IMR-90 (cell line): ENCODE results near the gene CHD2. TPM values are rescaled to one million over a fixed set of nuclear protein-coding genes. Genes with fewer than 3 reads are reported as not detected.
A peak's percentile ranks its signal among the peaks of the same experiment; 100 is the strongest.
"Not testable (repeated sequence)": the region's sequence is repeated elsewhere in the genome, so short reads cannot be mapped to it uniquely, and the experiment has no call there.

Source experiments
- ATAC-seq: fragments of 200-7000 bp; cut with Tn5 transposase; 2 replicates; pipeline ENCODE4 v1.9.1; 2020; ENCODE audit warnings: low read depth, mild to moderate bottlenecking, moderate library complexity
- BruUV-seq: library from RNA; stranded (reverse); fragments of 400-500 nt; replicated peaks from 2 replicates; lab custom pipeline; 2021; lab: Mats Ljungman, UMichigan
- CTCF ChIA-PET: fragments of 300-600 bp; formaldehyde crosslinking; extraction: SDS; loops from one replicate; lab custom pipeline; 2021; ENCODE audit warnings: antibody characterized with exemption; lab: Yijun Ruan, JAX
- POLR2A ChIA-PET: fragments of 300-600 bp; sonication (Branson Sonifier 250); formaldehyde crosslinking; loops from one replicate; lab custom pipeline; 2022; ENCODE audit warnings: antibody characterized with exemption; ENCODE audit not compliant: unreplicated experiment; lab: Charles Lee
- DNase-seq: peaks from one replicate; pipeline ENCODE4 v3.0.0; 2013
- H2AFZ ChIP-seq: replicated peaks from 2 replicates; pipeline ENCODE3; 2013; ENCODE audit warnings: low read length, mild to moderate bottlenecking; ENCODE audit not compliant: poor library complexity
- H2AK5ac ChIP-seq: 2 replicates; pipeline ENCODE4 v1.6.1; 2013; ENCODE audit warnings: low read depth, low read length, inconsistent platforms
- H2AK9ac ChIP-seq: replicated peaks from 2 replicates; pipeline ENCODE3; 2013; ENCODE audit warnings: mild to moderate bottlenecking, low read depth, low read length, moderate library complexity; ENCODE audit not compliant: poor library complexity
- H2BK120ac ChIP-seq: 2 replicates; pipeline ENCODE4 v1.6.1; 2013; ENCODE audit warnings: low read depth, low read length, inconsistent platforms
- H2BK15ac ChIP-seq: 3 replicates; pipeline ENCODE4 v1.6.1; 2013; ENCODE audit warnings: low read depth, low read length, inconsistent platforms
- H2BK20ac ChIP-seq: 2 replicates; pipeline ENCODE4 v1.6.1; 2013; ENCODE audit warnings: low read depth, mild to moderate bottlenecking, inconsistent platforms, low read length, moderate library complexity
- H2BK5ac ChIP-seq: 2 replicates; pipeline ENCODE4 v1.6.1; 2013; ENCODE audit warnings: mild to moderate bottlenecking, low read depth, low read length, inconsistent platforms; ENCODE audit not compliant: poor library complexity, severe bottlenecking
- H3K14ac ChIP-seq: replicated peaks from 2 replicates; pipeline ENCODE4 v1.6.1; 2013; ENCODE audit warnings: low read depth, low read length, inconsistent platforms
- H3K18ac ChIP-seq: 2 replicates; pipeline ENCODE4 v1.6.1; 2013; ENCODE audit warnings: low read depth, low read length, control low read depth
- H3K23ac ChIP-seq: 2 replicates; pipeline ENCODE4 v1.6.1; 2013; ENCODE audit warnings: low read depth, low read length, inconsistent platforms
- H3K27ac ChIP-seq: 2 replicates; pipeline ENCODE4 v1.5.1; 2013; ENCODE audit warnings: mild to moderate bottlenecking, control low read depth, low read length; ENCODE audit not compliant: insufficient read depth
- H3K27me3 ChIP-seq: 2 replicates; pipeline ENCODE4 v1.6.1; 2013; ENCODE audit warnings: low read length; ENCODE audit not compliant: control insufficient read depth, insufficient read depth
- H3K36me3 ChIP-seq: 2 replicates; pipeline ENCODE4 v1.6.1; 2013; ENCODE audit warnings: low read length, mixed read lengths; ENCODE audit not compliant: control insufficient read depth, insufficient read depth
- H3K4ac ChIP-seq: 2 replicates; pipeline ENCODE4 v1.6.1; 2013; ENCODE audit warnings: low read depth, low read length, inconsistent platforms
- H3K4me1 ChIP-seq: 2 replicates; pipeline ENCODE4 v1.6.1; 2013; ENCODE audit warnings: low read length, mixed read lengths; ENCODE audit not compliant: control insufficient read depth, insufficient read depth
- H3K4me2 ChIP-seq: 2 replicates; pipeline ENCODE4 v1.6.1; 2013; ENCODE audit warnings: low read depth, mild to moderate bottlenecking, control low read depth, low read length, moderate library complexity
- H3K4me3 ChIP-seq: 2 replicates; pipeline ENCODE4 v1.5.1; 2013; ENCODE audit warnings: low read depth, mild to moderate bottlenecking, control low read depth, low read length, moderate library complexity; ENCODE audit not compliant: insufficient read depth
- H3K56ac ChIP-seq: 2 replicates; pipeline ENCODE4 v1.6.1; 2013; ENCODE audit warnings: low read length, inconsistent platforms; ENCODE audit not compliant: insufficient read depth; ENCODE audit errors: extremely low read depth
- H3K79me1 ChIP-seq, 2 experiments: 2 replicates each; pipeline ENCODE4 v1.6.1; 2013; ENCODE audit warnings: low read length in 2 of 2, inconsistent platforms in 1 of 2, low read depth in 1 of 2
- H3K9ac ChIP-seq: 2 replicates; pipeline ENCODE4 v1.6.1; 2013; ENCODE audit warnings: low read depth, low read length, control low read depth
- H3K9me1 ChIP-seq: 2 replicates; pipeline ENCODE4 v1.6.1; 2013; ENCODE audit warnings: low read length, inconsistent platforms; ENCODE audit not compliant: insufficient read depth
- H3K9me3 ChIP-seq: 2 replicates; pipeline ENCODE4 v1.6.1; 2013; ENCODE audit warnings: low read length; ENCODE audit not compliant: control insufficient read depth, insufficient read depth
- H4K20me1 ChIP-seq: 2 replicates; pipeline ENCODE4 v1.6.1; 2013; ENCODE audit warnings: low read length, inconsistent platforms; ENCODE audit not compliant: insufficient read depth
- H4K5ac ChIP-seq: 2 replicates; pipeline ENCODE4 v1.6.1; 2013; ENCODE audit warnings: mild to moderate bottlenecking, low read depth, low read length, control low read depth
- H4K8ac ChIP-seq, 2 experiments: 2 replicates each; pipeline ENCODE4 v1.6.1; 2013; ENCODE audit warnings: low read depth in 2 of 2, low read length in 2 of 2, control low read depth in 1 of 2, inconsistent platforms in 1 of 2
- H4K91ac ChIP-seq: 2 replicates; pipeline ENCODE4 v1.6.1; 2013; ENCODE audit warnings: low read depth, low read length, inconsistent platforms; ENCODE audit not compliant: insufficient read depth
- WGBS, 2 experiments: methylation state at CpG; one replicate each; pipeline versions ENCODE4 v1.1.5 to v1.1.7; 2013; ENCODE audit warnings: missing lambda C conversion rate in 2 of 2; ENCODE audit not compliant: insufficient read length in 1 of 2; ENCODE audit errors: extremely low coverage in 2 of 2; 5-methylcytosine and 5-hydroxymethylcytosine counted together
- dilution Hi-C: fragments of 300-500 bp; cut with HindIII; formaldehyde crosslinking; loops from one replicate; pipeline ENCODE4 v1.14.3; 2018; ENCODE audit warnings: low sequenced_read_pairs; ENCODE audit not compliant: unreplicated experiment
- in situ Hi-C: fragments of 300-500 bp; cut with MboI; formaldehyde crosslinking; loops from 3 replicates; pipeline ENCODE4 v1.14.3; 2019; ENCODE audit warnings: low sequenced_read_pairs, inconsistent platforms, mixed read lengths
- intact Hi-C: fragments of 100-400 bp; cut with micrococcal nuclease; formaldehyde crosslinking; loops from 2 replicates; pipeline ENCODE4 v1.10.0; 2022
- polyA plus RNA-seq, 3 experiments: library from polyadenylated mRNA; depleted of rRNA; stranded (reverse); fragments of >200 nt; gene quantifications; 2 replicates each; pipeline ENCODE4 v1.2.3, GENCODE V29; 2012; ENCODE audit warnings: low replicate concordance in 1 of 3
- total RNA-seq: library from RNA; depleted of rRNA; stranded (reverse); fragments of >200 nt; gene quantifications from 2 replicates; pipeline ENCODE4 v1.2.3, GENCODE V29; 2012

Gene CHD2
- total and polyA plus RNA-seq, 2 of the 4 experiments (the other 2 are of a cell fraction) = 44.9 to 64.7 TPM

- H4K8ac ChIP-seq, BruUV-seq, H3K9me3 ChIP-seq, H2BK120ac ChIP-seq, dilution Hi-C loops, H3K9ac ChIP-seq, H3K4me3 ChIP-seq, H2AK5ac ChIP-seq, H3K27me3 ChIP-seq, H3K4ac ChIP-seq, H4K5ac ChIP-seq, H3K14ac ChIP-seq, H3K23ac ChIP-seq, H3K56ac ChIP-seq, H3K79me1 ChIP-seq, H3K36me3 ChIP-seq, H2AK9ac ChIP-seq, H3K18ac ChIP-seq, H3K27ac ChIP-seq, DNase-seq, H2BK20ac ChIP-seq, ATAC-seq, H4K91ac ChIP-seq, H2BK15ac ChIP-seq, POLR2A ChIA-PET, H2AFZ ChIP-seq, H2BK5ac ChIP-seq, H3K4me2 ChIP-seq, H3K9me1 ChIP-seq: not testable (repeated sequence)
- intact Hi-C loops (loop anchor here (2.0 to 10.0 kb wide), 2 partner anchors 41 to 963 kb away; no protein-coding TSS in a partner anchor), in situ Hi-C loops (loop anchor here (5.0 to 10.0 kb wide), 3 partner anchors 963 to 1293 kb away; no protein-coding TSS in a partner anchor)
- Histone ChIP-seq H3K4me1 (peaks cover 22% of the 10 kb centered on the region), H4K20me1 (peaks cover 24% of the 10 kb centered on the region)
- CTCF ChIA-PET = interaction anchor here (1.1 kb wide), 1 partner anchor 1088 kb away, joined by 3 read pairs; no protein-coding TSS in a partner anchor
- WGBS, 2 experiments = 92% methylated on average over 5 of the region's 44 CpGs; no CpG with 5 or more reads in 1 of the 2 experiments
Observed at GRCh38 chr15:93031557-93032384, 131.6 kb downstream of the CHD2 start.

GRCh38 chr15:93032515-93033206 is 132.5 kb downstream of the CHD2 start:
- H3K14ac ChIP-seq, H3K9ac ChIP-seq, H3K9me3 ChIP-seq, H3K36me3 ChIP-seq, BruUV-seq, H4K5ac ChIP-seq, H2BK20ac ChIP-seq, H3K9me1 ChIP-seq, H3K23ac ChIP-seq, H3K79me1 ChIP-seq, dilution Hi-C loops, H2BK15ac ChIP-seq, H2AK9ac ChIP-seq, H3K4ac ChIP-seq, DNase-seq, H4K8ac ChIP-seq, H3K56ac ChIP-seq, ATAC-seq, H3K4me2 ChIP-seq, H3K4me3 ChIP-seq, H2AK5ac ChIP-seq, H2BK120ac ChIP-seq, H4K91ac ChIP-seq, H2BK5ac ChIP-seq, H3K27ac ChIP-seq, H3K27me3 ChIP-seq, POLR2A ChIA-PET, H3K18ac ChIP-seq: not testable (repeated sequence)
- CTCF ChIA-PET = interaction anchor here (0.9 kb wide), 1 partner anchor 1088 kb away, joined by 3 read pairs; no protein-coding TSS in a partner anchor
- intact Hi-C loops = loop anchor here (10.0 kb wide), 1 partner anchor 962 kb away; no protein-coding TSS in a partner anchor
- WGBS, 2 experiments = 87% methylated on average over 9 of the region's 21 CpGs; no CpG with 5 or more reads in 1 of the 2 experiments
- H3K4me1 ChIP-seq = peaks cover 20% of the 10 kb centered on the region
- in situ Hi-C loops = loop anchor here (5.0 to 10.0 kb wide), 3 partner anchors 962 to 1292 kb away; no protein-coding TSS in a partner anchor
- H2AFZ ChIP-seq = peak overlapping the region; percentile 21
- H4K20me1 ChIP-seq = peaks cover 19% of the 10 kb centered on the region
